HEK293 (cell line): ENCODE measurements around the gene ALOXE3.

ENCODE experiments used
- CTCF ChIA-PET: fragments of 350-600 bp; formaldehyde crosslinking; extraction: SDS; loops from one replicate; lab custom pipeline; 2021; ENCODE audit warnings: antibody characterized with exemption; lab: Yijun Ruan, JAX
- POLR2A ChIA-PET: fragments of 300-600 bp; formaldehyde crosslinking; extraction: SDS; loops from one replicate; lab custom pipeline; 2020; ENCODE audit warnings: antibody characterized with exemption, inconsistent platforms; lab: Yijun Ruan, JAX
- H3K27ac ChIP-seq: fragments of 200-500 bp; sonication (Bioruptor generic); 2 replicates; pipeline ENCODE4 v1.5.1; 2014; ENCODE audit warnings: low read depth, low read length, control low read depth, inconsistent platforms; ENCODE audit errors: extremely low read depth
- H3K36me3 ChIP-seq, 2 experiments: fragments of 200-500 bp in 1 of 2; sonication (Bioruptor generic) in 1 of 2; 1 replicate in 1 of 2; 2 replicates in 1 of 2; pipeline ENCODE4 v1.5.1; 2014 to 2017; ENCODE audit warnings: inconsistent platforms in 2 of 2, low read length in 2 of 2; ENCODE audit not compliant: control insufficient read depth in 2 of 2, insufficient read depth in 1 of 2
- H3K4me1 ChIP-seq: fragments of 200-500 bp; sonication (Bioruptor generic); 2 replicates; pipeline ENCODE4 v1.5.1; 2014; ENCODE audit warnings: mild to moderate bottlenecking, low read length, inconsistent platforms; ENCODE audit not compliant: control insufficient read depth, insufficient read depth
- H3K4me3 ChIP-seq: 2 replicates; pipeline ENCODE4 v1.5.1; 2011; ENCODE audit warnings: low read depth, mild to moderate bottlenecking, control low read depth, low read length, moderate library complexity
- H3K9me3 ChIP-seq: fragments of 200-500 bp; sonication (Bioruptor generic); 2 replicates; pipeline ENCODE4 v1.5.1; 2014; ENCODE audit warnings: low read depth, low read length, inconsistent platforms; ENCODE audit not compliant: control insufficient read depth, insufficient read depth
- GFI1B ChIP-seq: fragments of 450-650 bp; formaldehyde crosslinking; IDR thresholded peaks from 2 replicates; pipeline ENCODE4 v1.5.1; 2016; ENCODE audit warnings: missing biosample characterization, missing genetic modification characterization
- GLI2 ChIP-seq: fragments of 450-650 bp; formaldehyde crosslinking; IDR thresholded peaks from 2 replicates; pipeline ENCODE4; 2017; ENCODE audit warnings: missing biosample characterization, missing genetic modification characterization, low read depth, borderline replicate concordance
- RBAK ChIP-seq: fragments of 450-650 bp; formaldehyde crosslinking; IDR thresholded peaks from 2 replicates; pipeline ENCODE4 v1.5.1; 2016; ENCODE audit warnings: missing biosample characterization, missing genetic modification characterization
- SP2 ChIP-seq: fragments of 450-650 bp; formaldehyde crosslinking; IDR thresholded peaks from 2 replicates; pipeline ENCODE4 v1.5.1; 2016; ENCODE audit warnings: missing biosample characterization, missing genetic modification characterization
- ZBTB7A ChIP-seq: fragments of 450-650 bp; formaldehyde crosslinking; IDR thresholded peaks from 2 replicates; pipeline ENCODE4 v1.5.1; 2016; ENCODE audit warnings: low read depth, missing biosample characterization, missing genetic modification characterization
- ZFHX2 ChIP-seq: fragments of 450-650 bp; formaldehyde crosslinking; conservative IDR thresholded peaks from 2 replicates; pipeline ENCODE4 v1.5.1; 2016; ENCODE audit warnings: missing biosample characterization, missing genetic modification characterization
- ZFP3 ChIP-seq: fragments of 450-650 bp; formaldehyde crosslinking; IDR thresholded peaks from 2 replicates; pipeline ENCODE4 v1.5.1; 2016; ENCODE audit warnings: low read depth, missing biosample characterization, missing genetic modification characterization
- ZIC2 ChIP-seq: fragments of 450-650 bp; formaldehyde crosslinking; IDR thresholded peaks from 2 replicates; pipeline ENCODE4 v1.5.1; 2016; ENCODE audit warnings: missing biosample characterization, missing genetic modification characterization
- ZNF112 ChIP-seq: fragments of 450-650 bp; formaldehyde crosslinking; IDR thresholded peaks from 2 replicates; pipeline ENCODE4 v1.5.0; 2017; ENCODE audit warnings: missing biosample characterization, missing genetic modification characterization
- ZNF140 ChIP-seq: fragments of 450-650 bp; formaldehyde crosslinking; IDR thresholded peaks from 2 replicates; pipeline ENCODE4 v1.5.1; 2016; ENCODE audit warnings: missing biosample characterization, missing genetic modification characterization
- ZNF174 ChIP-seq: fragments of 450-650 bp; formaldehyde crosslinking; IDR thresholded peaks from 2 replicates; pipeline ENCODE4 v1.5.0; 2017; ENCODE audit warnings: missing biosample characterization, mild to moderate bottlenecking, missing genetic modification characterization
- ZNF23 ChIP-seq: fragments of 450-650 bp; formaldehyde crosslinking; IDR thresholded peaks from 2 replicates; pipeline ENCODE4 v1.5.1; 2016; ENCODE audit warnings: missing biosample characterization, missing genetic modification characterization, borderline replicate concordance
- ZNF239 ChIP-seq: fragments of 450-650 bp; formaldehyde crosslinking; IDR thresholded peaks from 2 replicates; pipeline ENCODE4 v1.5.1; 2016; ENCODE audit warnings: missing biosample characterization, missing genetic modification characterization
- ZNF324 ChIP-seq: fragments of 450-650 bp; formaldehyde crosslinking; IDR thresholded peaks from 2 replicates; pipeline ENCODE4 v1.5.1; 2016; ENCODE audit warnings: missing biosample characterization, missing genetic modification characterization
- ZNF48 ChIP-seq: fragments of 450-650 bp; formaldehyde crosslinking; IDR thresholded peaks from 2 replicates; pipeline ENCODE4 v1.5.1; 2016; ENCODE audit warnings: missing biosample characterization, missing genetic modification characterization
- ZNF530 ChIP-seq: fragments of 450-650 bp; formaldehyde crosslinking; IDR thresholded peaks from 2 replicates; pipeline ENCODE4 v1.5.1; 2016; ENCODE audit warnings: low read depth, missing biosample characterization, missing genetic modification characterization
- ZNF623 ChIP-seq: fragments of 450-650 bp; formaldehyde crosslinking; IDR thresholded peaks from 2 replicates; pipeline ENCODE4 v1.5.1; 2016; ENCODE audit warnings: missing biosample characterization, missing genetic modification characterization
- ZNF654 ChIP-seq: fragments of 450-650 bp; formaldehyde crosslinking; IDR thresholded peaks from 2 replicates; pipeline ENCODE4 v1.5.1; 2016; ENCODE audit warnings: low read depth, missing biosample characterization, missing genetic modification characterization
- ZNF701 ChIP-seq: fragments of 450-650 bp; formaldehyde crosslinking; IDR thresholded peaks from 2 replicates; pipeline ENCODE4 v1.5.1; 2016; ENCODE audit warnings: missing biosample characterization, missing genetic modification characterization
- ZNF785 ChIP-seq: fragments of 450-650 bp; formaldehyde crosslinking; IDR thresholded peaks from 2 replicates; pipeline ENCODE4 v1.5.1; 2016; ENCODE audit warnings: missing biosample characterization, missing genetic modification characterization
- ZNF792 ChIP-seq: fragments of 450-650 bp; formaldehyde crosslinking; IDR thresholded peaks from 2 replicates; pipeline ENCODE4 v1.5.1; 2016; ENCODE audit warnings: missing biosample characterization, missing genetic modification characterization
- TF ChIP-seq, protein P1 (sequence below): fragments of 450-650 bp; formaldehyde crosslinking; IDR thresholded peaks from 2 replicates; pipeline ENCODE4 v1.5.1; 2017; ENCODE audit warnings: missing biosample characterization, missing genetic modification characterization
- TF ChIP-seq, protein P2 (sequence below): fragments of 450-650 bp; formaldehyde crosslinking; IDR thresholded peaks from 2 replicates; pipeline ENCODE4 v1.5.1; 2017; ENCODE audit warnings: missing biosample characterization, mild to moderate bottlenecking, missing genetic modification characterization, moderate library complexity
- TF ChIP-seq, protein P3 (sequence below): fragments of 450-650 bp; formaldehyde crosslinking; IDR thresholded peaks from 2 replicates; pipeline ENCODE4 v1.5.1; 2016; ENCODE audit warnings: missing biosample characterization, missing genetic modification characterization
- TF ChIP-seq, protein P4 (sequence below): fragments of 450-650 bp; formaldehyde crosslinking; IDR thresholded peaks from 2 replicates; pipeline ENCODE4 v1.5.1; 2016; ENCODE audit warnings: missing biosample characterization, missing genetic modification characterization
- TF ChIP-seq, protein P5 (sequence below): fragments of 450-650 bp; formaldehyde crosslinking; IDR thresholded peaks from 2 replicates; pipeline ENCODE4 v1.5.1; 2016; ENCODE audit warnings: missing biosample characterization, missing genetic modification characterization

The ALOXE3 gene

DNA sequence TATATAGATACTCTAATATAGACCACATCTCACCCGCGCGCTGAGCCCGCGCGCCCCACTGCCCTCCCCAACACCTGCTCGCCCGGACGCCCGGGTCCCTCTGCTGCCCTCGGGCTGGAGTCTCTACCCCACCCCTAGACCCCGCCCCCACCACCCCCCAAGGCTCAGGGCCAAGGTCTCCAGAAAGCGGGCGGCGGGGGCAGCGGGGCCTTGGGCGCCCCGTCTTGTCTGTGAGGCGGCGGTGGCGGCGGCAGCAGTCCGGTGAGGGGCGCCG, 3.0 kb upstream of the ALOXE3 start:
- peak overlapping the region; percentile 32; the same call in 1 of the 2 replicates for H3K27ac ChIP-seq
- H3K4me1 ChIP-seq, result peaks cover 11% of the 10 kb centered on the region
- no peaks in the 10 kb centered on the region for H3K9me3 ChIP-seq
- H3K36me3 ChIP-seq, result no peaks in the 10 kb centered on the region
- CTCF ChIA-PET, result interaction anchor here (0.6 to 4.1 kb wide), 5 partner anchors 17 to 665 kb away, joined by 3 to 33 read pairs (median 3); no protein-coding TSS in a partner anchor
- TF ChIP-seq GFI1B (tag by site-specific recombination) (no peak), SP2 (tag by site-specific recombination) (no peak), ZFP3 (tag by site-specific recombination) (no peak), ZNF530 (tag by site-specific recombination) (no peak), ZFHX2 (tag by site-specific recombination) (no peak), ZNF48 (tag by site-specific recombination) (no peak), ZNF23 (tag by site-specific recombination) (no peak), ZIC2 (tag by site-specific recombination) (no peak), ZNF140 (tag by site-specific recombination) (no peak), ZNF701 (tag by site-specific recombination) (no peak), ZNF654 (no peak), ZNF112 (tag by site-specific recombination) (no peak), GLI2 (tag by site-specific recombination) (no peak), ZNF174 (tag by site-specific recombination) (no peak), ZNF239 (no peak), ZNF792 (tag by site-specific recombination) (no peak), ZNF785 (tag by site-specific recombination) (no peak)
- TF ChIP-seq, protein P1, sequence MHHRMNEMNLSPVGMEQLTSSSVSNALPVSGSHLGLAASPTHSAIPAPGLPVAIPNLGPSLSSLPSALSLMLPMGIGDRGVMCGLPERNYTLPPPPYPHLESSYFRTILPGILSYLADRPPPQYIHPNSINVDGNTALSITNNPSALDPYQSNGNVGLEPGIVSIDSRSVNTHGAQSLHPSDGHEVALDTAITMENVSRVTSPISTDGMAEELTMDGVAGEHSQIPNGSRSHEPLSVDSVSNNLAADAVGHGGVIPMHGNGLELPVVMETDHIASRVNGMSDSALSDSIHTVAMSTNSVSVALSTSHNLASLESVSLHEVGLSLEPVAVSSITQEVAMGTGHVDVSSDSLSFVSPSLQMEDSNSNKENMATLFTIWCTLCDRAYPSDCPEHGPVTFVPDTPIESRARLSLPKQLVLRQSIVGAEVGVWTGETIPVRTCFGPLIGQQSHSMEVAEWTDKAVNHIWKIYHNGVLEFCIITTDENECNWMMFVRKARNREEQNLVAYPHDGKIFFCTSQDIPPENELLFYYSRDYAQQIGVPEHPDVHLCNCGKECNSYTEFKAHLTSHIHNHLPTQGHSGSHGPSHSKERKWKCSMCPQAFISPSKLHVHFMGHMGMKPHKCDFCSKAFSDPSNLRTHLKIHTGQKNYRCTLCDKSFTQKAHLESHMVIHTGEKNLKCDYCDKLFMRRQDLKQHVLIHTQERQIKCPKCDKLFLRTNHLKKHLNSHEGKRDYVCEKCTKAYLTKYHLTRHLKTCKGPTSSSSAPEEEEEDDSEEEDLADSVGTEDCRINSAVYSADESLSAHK, result no peak
- TF ChIP-seq, protein P2, sequence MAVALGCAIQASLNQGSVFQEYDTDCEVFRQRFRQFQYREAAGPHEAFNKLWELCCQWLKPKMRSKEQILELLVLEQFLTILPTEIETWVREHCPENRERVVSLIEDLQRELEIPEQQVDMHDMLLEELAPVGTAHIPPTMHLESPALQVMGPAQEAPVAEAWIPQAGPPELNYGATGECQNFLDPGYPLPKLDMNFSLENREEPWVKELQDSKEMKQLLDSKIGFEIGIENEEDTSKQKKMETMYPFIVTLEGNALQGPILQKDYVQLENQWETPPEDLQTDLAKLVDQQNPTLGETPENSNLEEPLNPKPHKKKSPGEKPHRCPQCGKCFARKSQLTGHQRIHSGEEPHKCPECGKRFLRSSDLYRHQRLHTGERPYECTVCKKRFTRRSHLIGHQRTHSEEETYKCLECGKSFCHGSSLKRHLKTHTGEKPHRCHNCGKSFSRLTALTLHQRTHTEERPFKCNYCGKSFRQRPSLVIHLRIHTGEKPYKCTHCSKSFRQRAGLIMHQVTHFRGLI (tag by site-specific recombination), result no peak
- TF ChIP-seq, protein P3, sequence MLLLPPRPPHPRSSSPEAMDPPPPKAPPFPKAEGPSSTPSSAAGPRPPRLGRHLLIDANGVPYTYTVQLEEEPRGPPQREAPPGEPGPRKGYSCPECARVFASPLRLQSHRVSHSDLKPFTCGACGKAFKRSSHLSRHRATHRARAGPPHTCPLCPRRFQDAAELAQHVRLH, result no peak
- TF ChIP-seq, all 188 proteins: peak for 0
- POLR2A ChIA-PET, result interaction anchor here (1.0 to 1.2 kb wide), 2 partner anchors 89 to 101 kb away, joined by 5 read pairs; partner anchors contain the start of gene AURKB
- peak overlapping the region; percentile 70 for H3K4me3 ChIP-seq

DNA sequence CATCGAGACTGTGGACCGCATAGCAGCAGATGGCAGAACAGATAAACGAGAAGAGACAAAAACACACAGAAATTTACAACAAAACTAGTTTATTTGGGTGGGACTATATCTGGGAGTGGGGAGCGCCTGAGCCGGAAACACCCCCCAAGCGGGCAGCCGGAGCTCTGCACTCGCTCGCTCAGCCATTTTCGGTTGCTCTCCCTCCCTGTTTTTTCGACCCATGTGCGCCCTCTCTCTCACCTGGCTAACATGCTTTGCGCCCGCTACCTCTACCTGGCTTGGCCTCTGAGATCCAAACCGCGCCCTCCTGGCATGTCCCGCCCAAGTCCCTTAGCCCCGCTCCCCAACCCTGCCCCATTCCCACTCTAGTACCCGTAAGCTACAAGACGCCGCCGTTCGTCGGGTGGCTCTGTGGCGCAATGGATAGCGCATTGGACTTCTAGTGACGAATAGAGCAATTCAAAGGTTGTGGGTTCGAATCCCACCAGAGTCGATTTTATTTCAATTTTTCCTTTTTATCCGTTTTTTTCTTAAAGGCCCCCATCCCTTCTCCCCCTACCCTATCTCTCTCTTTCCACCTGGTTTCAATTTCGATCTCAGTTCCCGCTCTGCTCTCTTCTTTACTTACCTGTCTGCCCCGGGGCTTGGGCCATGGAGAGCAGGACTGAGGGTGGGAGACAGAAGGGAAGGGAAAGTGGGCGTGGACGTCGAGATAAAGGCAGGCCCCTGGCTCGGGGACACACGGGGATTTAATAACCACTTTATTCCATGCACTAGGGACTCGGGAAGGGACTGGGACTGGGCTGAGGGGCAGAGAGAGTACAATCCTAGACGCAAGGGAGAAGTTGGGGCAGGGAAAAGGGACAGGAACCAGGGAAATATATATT, 2.4 kb upstream of the ALOXE3 start:
- peaks cover 11% of the 10 kb centered on the region for H3K4me1 ChIP-seq
- TF ChIP-seq ZBTB7A (tag by site-specific recombination) (no peak; the same call in none of the 2 replicates), ZNF324 (tag by site-specific recombination) (peak; percentile 59; the same call in 1 of the 2 replicates), ZNF623 (no peak; the same call in 1 of the 2 replicates), RBAK (tag by site-specific recombination) (no peak)
- TF ChIP-seq, protein P4, sequence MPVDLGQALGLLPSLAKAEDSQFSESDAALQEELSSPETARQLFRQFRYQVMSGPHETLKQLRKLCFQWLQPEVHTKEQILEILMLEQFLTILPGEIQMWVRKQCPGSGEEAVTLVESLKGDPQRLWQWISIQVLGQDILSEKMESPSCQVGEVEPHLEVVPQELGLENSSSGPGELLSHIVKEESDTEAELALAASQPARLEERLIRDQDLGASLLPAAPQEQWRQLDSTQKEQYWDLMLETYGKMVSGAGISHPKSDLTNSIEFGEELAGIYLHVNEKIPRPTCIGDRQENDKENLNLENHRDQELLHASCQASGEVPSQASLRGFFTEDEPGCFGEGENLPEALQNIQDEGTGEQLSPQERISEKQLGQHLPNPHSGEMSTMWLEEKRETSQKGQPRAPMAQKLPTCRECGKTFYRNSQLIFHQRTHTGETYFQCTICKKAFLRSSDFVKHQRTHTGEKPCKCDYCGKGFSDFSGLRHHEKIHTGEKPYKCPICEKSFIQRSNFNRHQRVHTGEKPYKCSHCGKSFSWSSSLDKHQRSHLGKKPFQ (tag by site-specific recombination), result no peak
- TF ChIP-seq, protein P5, sequence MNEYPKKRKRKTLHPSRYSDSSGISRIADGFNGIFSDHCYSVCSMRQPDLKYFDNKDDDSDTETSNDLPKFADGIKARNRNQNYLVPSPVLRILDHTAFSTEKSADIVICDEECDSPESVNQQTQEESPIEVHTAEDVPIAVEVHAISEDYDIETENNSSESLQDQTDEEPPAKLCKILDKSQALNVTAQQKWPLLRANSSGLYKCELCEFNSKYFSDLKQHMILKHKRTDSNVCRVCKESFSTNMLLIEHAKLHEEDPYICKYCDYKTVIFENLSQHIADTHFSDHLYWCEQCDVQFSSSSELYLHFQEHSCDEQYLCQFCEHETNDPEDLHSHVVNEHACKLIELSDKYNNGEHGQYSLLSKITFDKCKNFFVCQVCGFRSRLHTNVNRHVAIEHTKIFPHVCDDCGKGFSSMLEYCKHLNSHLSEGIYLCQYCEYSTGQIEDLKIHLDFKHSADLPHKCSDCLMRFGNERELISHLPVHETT (tag by site-specific recombination), result peak; percentile 73; the same call in 1 of the 2 replicates

More for the DNA sequence above, 2.4 kb upstream of the ALOXE3 start:
- Histone ChIP-seq H3K36me3 (no peaks in the 10 kb centered on the region), H3K27ac (peak overlapping the region; percentile 35; the same call in 1 of the 2 replicates), H3K9me3 (no peaks in the 10 kb centered on the region), H3K4me3 (peak overlapping the region; percentile 70)
- POLR2A ChIA-PET, result interaction anchor here (0.7 to 3.5 kb wide), 9 partner anchors 17 to 791 kb away, joined by 3 to 32 read pairs (median 9); partner anchors contain the start of genes AURKB, BORCS6, CTC1 and PFAS
- CTCF ChIA-PET, result interaction anchor here (0.5 to 3.5 kb wide), 23 partner anchors 12 to 313 kb away, joined by 3 to 81 read pairs (median 7); partner anchors contain the start of gene CTC1
